Endothelial cell of umbilical vein (primary cell): ENCODE measurements around the gene COMMD9. TPM values are rescaled to one million over a fixed set of nuclear protein-coding genes. Genes with fewer than 3 reads are reported as not detected.

Source experiments
- BruUV-seq: library from RNA; stranded (reverse); fragments of 400-500 nt; replicated peaks from 2 replicates; lab custom pipeline; 2021; lab: Mats Ljungman, UMichigan
- CTCF ChIA-PET: fragments of 300-600, 350-600 bp; sonication (Branson Sonifier 250); formaldehyde crosslinking; loops from one replicate; lab custom pipeline; 2021; ENCODE audit warnings: antibody characterized with exemption, inconsistent platforms; lab: Charles Lee
- POLR2A ChIA-PET: fragments of 300-600, 350-600 bp; sonication (Branson Sonifier 250); formaldehyde crosslinking; loops from one replicate; lab custom pipeline; 2021; ENCODE audit warnings: antibody characterized with exemption, inconsistent platforms; lab: Charles Lee
- DNase-seq: peaks from one replicate; pipeline ENCODE4 v3.0.0-alpha.2; 2011; ENCODE audit warnings: low read depth, low spot score
- FAIRE-seq: peaks from 2 replicates; lab custom pipeline; 2011; peaks lifted over from hg19 to GRCh38; lab: Jason Lieb, UNC
- H2AFZ ChIP-seq: 2 replicates; pipeline ENCODE4 v1.6.0; 2012; ENCODE audit warnings: low read depth, low read length, control low read depth, inconsistent platforms
- H3K27ac ChIP-seq: 2 replicates; pipeline ENCODE4 v1.5.1; 2011; ENCODE audit warnings: low read depth, mild to moderate bottlenecking, control low read depth, low read length, moderate library complexity; ENCODE audit not compliant: insufficient read depth
- H3K27me3 ChIP-seq, 2 experiments: 2 replicates each; pipeline versions ENCODE4 v1.6.0 to v1.6.1; 2011; ENCODE audit warnings: low read length in 2 of 2, mixed read lengths in 1 of 2; ENCODE audit not compliant: control insufficient read depth in 2 of 2, insufficient read depth in 2 of 2
- H3K36me3 ChIP-seq, 2 experiments: 2 replicates in 1 of 2; 3 replicates in 1 of 2; pipeline ENCODE4 v1.5.1; 2011; ENCODE audit warnings: low read length in 2 of 2, mild to moderate bottlenecking in 1 of 2, moderate library complexity in 1 of 2; ENCODE audit not compliant: control insufficient read depth in 2 of 2, insufficient read depth in 2 of 2; ENCODE audit errors: extremely low read depth in 1 of 2
- H3K4me1 ChIP-seq: 3 replicates; pipeline ENCODE4 v1.5.1; 2011; ENCODE audit warnings: mild to moderate bottlenecking, low read length; ENCODE audit not compliant: control insufficient read depth, insufficient read depth; ENCODE audit errors: extremely low read depth
- H3K4me2 ChIP-seq: 2 replicates; pipeline ENCODE4 v1.6.1; 2011; ENCODE audit warnings: low read length, control low read depth, mixed read lengths; ENCODE audit not compliant: insufficient read depth
- H3K4me3 ChIP-seq, 3 experiments: fragments of 200-600 bp in 1 of 3; sonication (generic), shearing (Covaris generic) in 1 of 3; replicated peaks in 1 of 3; 2 replicates each; pipeline ENCODE4 v1.5.1; 2011 to 2016; ENCODE audit warnings: control low read depth in 3 of 3, low read length in 3 of 3, mild to moderate bottlenecking in 2 of 3, inconsistent platforms in 1 of 3, low read depth in 1 of 3, moderate library complexity in 1 of 3; ENCODE audit not compliant: insufficient read depth in 1 of 3
- H3K79me2 ChIP-seq: 2 replicates; pipeline ENCODE4 v1.6.0; 2012; ENCODE audit warnings: low read length, inconsistent platforms; ENCODE audit not compliant: control insufficient read depth, insufficient read depth
- H3K9ac ChIP-seq: replicated peaks from 2 replicates; pipeline ENCODE3; 2011; ENCODE audit warnings: low read length, control low read depth; ENCODE audit not compliant: insufficient read depth; ENCODE audit errors: extremely low read depth
- H3K9me1 ChIP-seq: replicated peaks from 3 replicates; pipeline ENCODE4 v1.6.0; 2011; ENCODE audit warnings: mild to moderate bottlenecking, low read length; ENCODE audit not compliant: control insufficient read depth, insufficient read depth; ENCODE audit errors: extremely low read depth
- H3K9me3 ChIP-seq: replicated peaks from 2 replicates; pipeline ENCODE4 v1.5.1; 2012; ENCODE audit warnings: low read length, inconsistent platforms; ENCODE audit not compliant: control insufficient read depth, insufficient read depth
- H4K20me1 ChIP-seq: replicated peaks from 2 replicates; pipeline ENCODE3; 2011; ENCODE audit warnings: mild to moderate bottlenecking, low read length; ENCODE audit not compliant: control insufficient read depth, insufficient read depth; ENCODE audit errors: extremely low read depth
- EZH2 ChIP-seq: IDR thresholded peaks from 2 replicates; pipeline ENCODE4 v1.6.1; 2012; ENCODE audit warnings: borderline replicate concordance, low read depth, mild to moderate bottlenecking, moderate library complexity, low read length, inconsistent platforms; ENCODE audit not compliant: severe bottlenecking
- FOS ChIP-seq: IDR thresholded peaks from 2 replicates; pipeline ENCODE4 v1.6.1; 2011; ENCODE audit warnings: mild to moderate bottlenecking, low read length, moderate library complexity, borderline replicate concordance; ENCODE audit not compliant: insufficient read depth
- GATA2 ChIP-seq: IDR thresholded peaks from 2 replicates; pipeline ENCODE4 v1.7.0; 2011; ENCODE audit warnings: low read depth, mild to moderate bottlenecking, moderate library complexity, mixed read lengths, low read length; ENCODE audit not compliant: insufficient read length, insufficient read depth
- JUN ChIP-seq: IDR thresholded peaks from 2 replicates; pipeline ENCODE4 v1.6.1; 2011; ENCODE audit warnings: borderline replicate concordance, low read depth; ENCODE audit not compliant: insufficient read length, insufficient read depth
- MAX ChIP-seq: IDR thresholded peaks from 2 replicates; pipeline ENCODE4 v1.6.1; 2011; ENCODE audit not compliant: insufficient read depth, insufficient read length
- MYC ChIP-seq: IDR thresholded peaks from one replicate; pipeline ENCODE4 v1.6.1; 2011; ENCODE audit warnings: mild to moderate bottlenecking, low read depth, low read length
- POLR2A ChIP-seq: IDR thresholded peaks from 2 replicates; pipeline ENCODE4 v1.6.1; 2012; ENCODE audit warnings: low read depth, mild to moderate bottlenecking, control low read depth, low read length
- POLR2AphosphoS5 ChIP-seq: IDR thresholded peaks from 2 replicates; pipeline ENCODE4 v1.6.1; 2012; ENCODE audit warnings: low read depth, mild to moderate bottlenecking, control low read depth, low read length, moderate library complexity; ENCODE audit not compliant: insufficient read depth
- dilution Hi-C: fragments of 300-500 bp; cut with MboI; formaldehyde crosslinking; loops from one replicate; pipeline ENCODE4 v1.15.0; 2019; ENCODE audit warnings: low sequenced_read_pairs; ENCODE audit not compliant: extremely low pct_ligation_motif_present
- intact Hi-C: fragments of 100-400 bp; cut with micrococcal nuclease; formaldehyde crosslinking; loops from one replicate; pipeline ENCODE4 v1.10.0; 2022
- polyA plus RNA-seq, 4 experiments: library from polyadenylated mRNA; depleted of rRNA in 3 of 4; stranded (reverse) in 3 of 4; unstranded in 1 of 4; fragments of >200 nt; gene quantifications; 2 replicates each; pipeline versions ENCODE4 v1.2.1 to v1.2.3, GENCODE V29; 2011 to 2012; ENCODE audit warnings: missing spikeins in 1 of 4
- total RNA-seq: library from RNA; stranded (reverse); gene quantifications from 2 replicates; pipeline ENCODE4 v1.2.3, GENCODE V29; 2021
- TF ChIP-seq, protein P1 (sequence below), 2 donors: IDR thresholded peaks; 1 replicate in 1 of 2; 2 replicates in 1 of 2; pipeline ENCODE4 v1.5.1; 2011; ENCODE audit warnings: low read length in 2 of 2, mild to moderate bottlenecking in 2 of 2, moderate library complexity in 2 of 2, control low read depth in 1 of 2, inconsistent platforms in 1 of 2, low read depth in 1 of 2; ENCODE audit not compliant: insufficient read depth in 1 of 2; ENCODE audit errors: extremely low read depth in 1 of 2

The COMMD9 gene
- total and polyA plus RNA-seq, 2 donors (not counting 3 experiments of a cell fraction or from before 2014, with no cell fraction given), result 65.1 to 78.9 TPM

DNA sequence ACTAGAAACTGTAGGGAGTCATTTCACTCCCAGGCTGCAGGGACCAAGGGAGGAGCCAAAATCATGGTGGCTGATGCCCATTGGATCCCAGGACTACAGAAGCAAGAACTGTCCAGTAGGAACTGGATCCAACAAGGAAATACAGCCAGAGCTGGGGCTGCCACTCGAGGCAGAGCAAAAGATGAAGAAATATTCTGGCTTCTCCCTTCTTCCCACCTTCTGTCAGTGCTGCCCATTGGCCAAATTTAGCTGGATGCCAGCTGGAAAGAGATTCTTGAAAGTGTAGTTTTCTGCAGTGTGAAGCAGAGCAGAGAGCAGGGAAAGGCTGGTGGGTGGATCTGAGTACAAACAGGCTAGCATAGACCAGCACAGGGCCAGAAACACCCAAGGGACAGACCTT, 45.6 kb downstream of the COMMD9 start:
- peaks cover 0 to 3% of the 10 kb centered on the region in 2 experiments for H3K27me3 ChIP-seq
- no peak overlapping the region for H3K9ac ChIP-seq
- H4K20me1 ChIP-seq, result no peaks in the 10 kb centered on the region
- no TSS peak for BruUV-seq
- intact Hi-C loops, result no loop called here
- H3K27ac ChIP-seq, result no peak overlapping the region
- POLR2A ChIA-PET, result no interaction called here
- TF ChIP-seq FOS (no peak), MYC (no peak), GATA2 (no peak), POLR2AphosphoS5 (no peak), JUN (no peak), POLR2A (no peak), EZH2 (no peak), MAX (no peak)
- TF ChIP-seq, protein P1, sequence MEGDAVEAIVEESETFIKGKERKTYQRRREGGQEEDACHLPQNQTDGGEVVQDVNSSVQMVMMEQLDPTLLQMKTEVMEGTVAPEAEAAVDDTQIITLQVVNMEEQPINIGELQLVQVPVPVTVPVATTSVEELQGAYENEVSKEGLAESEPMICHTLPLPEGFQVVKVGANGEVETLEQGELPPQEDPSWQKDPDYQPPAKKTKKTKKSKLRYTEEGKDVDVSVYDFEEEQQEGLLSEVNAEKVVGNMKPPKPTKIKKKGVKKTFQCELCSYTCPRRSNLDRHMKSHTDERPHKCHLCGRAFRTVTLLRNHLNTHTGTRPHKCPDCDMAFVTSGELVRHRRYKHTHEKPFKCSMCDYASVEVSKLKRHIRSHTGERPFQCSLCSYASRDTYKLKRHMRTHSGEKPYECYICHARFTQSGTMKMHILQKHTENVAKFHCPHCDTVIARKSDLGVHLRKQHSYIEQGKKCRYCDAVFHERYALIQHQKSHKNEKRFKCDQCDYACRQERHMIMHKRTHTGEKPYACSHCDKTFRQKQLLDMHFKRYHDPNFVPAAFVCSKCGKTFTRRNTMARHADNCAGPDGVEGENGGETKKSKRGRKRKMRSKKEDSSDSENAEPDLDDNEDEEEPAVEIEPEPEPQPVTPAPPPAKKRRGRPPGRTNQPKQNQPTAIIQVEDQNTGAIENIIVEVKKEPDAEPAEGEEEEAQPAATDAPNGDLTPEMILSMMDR (IDR thresholded peaks at IDR 0.05; ENCODE audit: extremely low read depth in 1 of 2, insufficient read depth in 1 of 2, low read depth in 1 of 2, low read length in 2 of 2), result no peak
- CTCF ChIA-PET, result no interaction called here
- H3K79me2 ChIP-seq, result no peaks in the 10 kb centered on the region
- dilution Hi-C loops, result no loop called here
- H2AFZ ChIP-seq, result no peak overlapping the region
- no peak for DNase-seq
- no peaks in the 10 kb centered on the region for H3K36me3 ChIP-seq
- no peak overlapping the region for H3K4me3 ChIP-seq
- H3K4me1 ChIP-seq, result no peaks in the 10 kb centered on the region
- no peak overlapping the region for H3K4me2 ChIP-seq
- no peaks in the 10 kb centered on the region for H3K9me3 ChIP-seq
- no peak for FAIRE-seq
- H3K9me1 ChIP-seq, result no peaks in the 10 kb centered on the region
